H7 (cell line): Measurements from ENCODE around the gene WDR4. TPM values are rescaled to one million over a fixed set of nuclear protein-coding genes. Genes with fewer than 3 reads are reported as not detected.
A peak's percentile ranks its signal among the peaks of the same experiment; 100 is the strongest.
"Not testable (repeated sequence)": the region's sequence is repeated elsewhere in the genome, so short reads cannot be mapped to it uniquely, and the experiment has no call there.

Experiments used
- DNase-seq: peaks from one replicate; pipeline ENCODE4 v3.0.0; 2012
- H3K27me3 ChIP-seq: 2 replicates; pipeline ENCODE4 v1.6.0; 2011; ENCODE audit warnings: mild to moderate bottlenecking, low read length; ENCODE audit not compliant: control insufficient read depth, insufficient read depth
- H3K36me3 ChIP-seq: replicated peaks from 2 replicates; pipeline ENCODE4 v1.5.1; 2011; ENCODE audit warnings: low read length; ENCODE audit not compliant: control insufficient read depth, insufficient read depth
- H3K4me3 ChIP-seq: 2 replicates; pipeline ENCODE4 v1.5.1; 2011; ENCODE audit warnings: low read depth, mild to moderate bottlenecking, control low read depth, low read length, moderate library complexity; ENCODE audit not compliant: insufficient read depth
- total RNA-seq: library from RNA; depleted of rRNA; stranded (reverse); fragments of >200 nt; shearing (Covaris generic); gene quantifications from 2 replicates; pipeline ENCODE4 v1.2.3, GENCODE V29; 2014

WDR4 gene
- total RNA-seq, 1 experiment from 2014 or later = 15.3 TPM

DNA sequence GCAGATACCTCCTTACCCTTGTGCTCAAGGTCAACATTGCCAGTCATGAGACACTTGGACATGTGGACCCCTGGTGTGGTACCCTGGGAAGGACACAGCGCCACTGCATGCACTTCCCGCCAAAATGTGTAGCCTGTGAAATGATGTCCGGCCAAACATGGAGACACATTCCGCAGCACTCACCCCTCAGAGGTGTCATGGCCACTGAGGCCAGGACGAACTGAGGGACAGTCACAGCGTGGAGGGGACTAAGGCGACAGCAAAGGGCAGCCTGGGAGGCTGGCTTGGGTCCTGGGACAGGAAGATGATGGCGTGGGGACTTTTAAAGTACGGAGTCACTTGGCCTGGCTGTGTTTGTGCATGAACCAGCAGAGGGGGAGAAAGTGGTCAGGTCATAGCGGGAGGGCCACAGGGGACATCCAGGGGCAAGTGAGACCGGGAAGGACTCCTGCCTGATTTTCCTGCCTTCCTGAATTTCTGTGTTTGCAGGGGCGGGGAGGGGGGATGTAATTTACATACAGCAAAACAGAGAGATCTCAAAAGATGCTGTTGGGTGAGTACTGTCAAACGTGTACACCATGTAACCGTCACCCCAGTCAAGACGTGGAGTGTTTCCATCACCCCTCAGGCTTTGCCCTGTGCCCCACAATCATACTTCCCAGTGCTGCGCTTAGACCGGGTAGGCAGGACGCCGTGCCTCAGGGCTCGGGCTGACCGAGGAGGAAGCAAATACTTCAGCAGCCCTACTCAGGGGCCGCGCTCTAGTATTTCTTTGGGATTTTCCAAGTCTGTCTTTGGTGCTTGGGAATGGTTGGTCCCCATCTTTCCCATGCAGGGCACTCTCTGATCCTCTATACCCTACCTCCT is 45.2 kb downstream of the WDR4 start:
- Histone ChIP-seq H3K27me3 (no peaks in the 10 kb centered on the region; the same call in 1 of the 2 replicates), H3K36me3 (peaks cover 3% of the 10 kb centered on the region), H3K4me3 (no peak overlapping the region)
- DNase-seq = peak; percentile 37

DNA sequence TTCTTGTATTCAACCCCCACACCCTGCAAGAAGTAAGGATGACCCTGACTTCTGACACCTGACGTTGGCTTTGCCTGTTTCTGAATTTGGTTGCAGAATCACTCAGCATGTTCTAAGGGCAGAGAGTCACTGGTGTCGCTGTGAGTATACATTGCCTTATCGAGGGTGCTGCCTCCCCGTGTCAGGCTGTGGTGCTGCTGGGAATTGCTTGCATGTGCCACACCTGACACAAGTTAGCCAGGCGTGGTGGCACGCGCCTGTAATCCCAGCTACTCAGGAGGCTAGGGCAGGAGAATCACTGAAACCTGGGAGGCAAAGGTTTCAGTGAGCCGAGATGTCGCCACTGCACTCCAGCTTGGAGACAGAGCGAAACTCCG is 45.9 kb downstream of the WDR4 start:
- peak; percentile 65 for DNase-seq

DNA sequence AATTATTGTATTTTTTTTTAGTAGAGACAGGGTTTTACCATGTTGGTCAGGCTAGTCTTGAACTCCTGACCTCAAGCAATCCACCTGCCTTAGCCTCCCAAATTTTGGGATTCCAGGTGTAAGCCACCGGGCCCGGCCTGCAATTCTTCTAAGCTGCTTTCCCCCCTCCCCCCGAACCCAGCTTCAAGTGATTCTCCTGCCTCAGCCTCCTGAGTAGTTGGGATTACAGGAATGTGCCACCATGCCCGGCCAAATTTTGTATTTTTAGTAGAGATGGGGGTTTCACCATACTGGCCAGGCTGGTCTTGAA is 47.1 kb downstream of the WDR4 start:
- DNase-seq, H3K4me3 ChIP-seq, H3K27me3 ChIP-seq, H3K36me3 ChIP-seq: not testable (repeated sequence)

More for the DNA sequence above, 45.9 kb downstream of the WDR4 start:
- Histone ChIP-seq H3K27me3 (no peaks in the 10 kb centered on the region; the same call in 1 of the 2 replicates), H3K4me3 (no peak overlapping the region), H3K36me3 (no peaks in the 10 kb centered on the region)

DNA sequence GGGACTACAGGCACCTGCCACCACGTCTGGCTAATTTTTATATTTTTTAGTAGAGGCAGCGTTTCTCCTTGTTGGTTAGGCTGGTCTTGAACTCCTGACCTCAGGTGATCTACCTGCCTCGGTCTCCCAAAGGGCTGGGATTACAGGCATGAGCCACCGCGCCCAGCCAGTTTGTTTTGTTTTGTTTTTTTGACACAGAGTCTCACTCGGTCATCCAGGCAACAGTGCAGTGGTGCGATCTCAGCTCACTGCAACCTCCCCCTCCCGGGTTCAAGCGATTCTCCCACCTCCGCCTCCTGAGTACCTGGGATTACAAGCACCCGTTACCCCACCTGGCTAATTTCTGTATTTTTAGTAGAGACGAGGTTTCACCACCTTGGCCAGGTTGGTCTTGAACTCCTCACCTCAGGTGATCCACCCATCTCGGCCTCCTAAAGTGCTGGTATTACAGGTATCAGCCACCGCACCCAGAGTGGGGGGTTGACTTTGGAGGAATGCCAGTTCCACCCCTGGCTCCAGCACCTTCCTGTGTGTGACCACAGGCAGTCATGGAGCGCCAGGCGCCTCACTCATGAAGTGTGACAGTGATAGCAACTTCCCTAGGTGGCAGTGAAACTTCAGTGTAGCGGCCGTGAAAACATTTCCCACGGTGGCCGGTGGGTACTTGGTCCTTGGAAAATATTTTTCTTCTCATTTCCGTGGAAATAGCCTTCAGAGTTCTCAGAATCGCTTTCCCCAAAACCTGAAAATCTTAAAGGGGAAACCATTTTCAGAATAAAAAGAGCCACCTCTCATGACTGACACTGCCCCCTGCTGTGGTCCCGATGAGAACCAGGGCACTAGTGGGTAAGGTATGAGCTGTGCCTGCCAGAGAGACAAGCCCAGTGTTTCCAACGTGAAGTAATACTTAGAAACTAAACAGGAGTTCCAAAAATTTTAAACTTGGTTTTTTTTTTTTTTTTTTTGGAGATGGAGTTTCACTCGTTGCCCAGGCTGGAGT is 48.6 kb downstream of the WDR4 start:
- Histone ChIP-seq H3K36me3 (no peaks in the 10 kb centered on the region), H3K4me3 (no peak overlapping the region)
- DNase-seq = no peak

DNA sequence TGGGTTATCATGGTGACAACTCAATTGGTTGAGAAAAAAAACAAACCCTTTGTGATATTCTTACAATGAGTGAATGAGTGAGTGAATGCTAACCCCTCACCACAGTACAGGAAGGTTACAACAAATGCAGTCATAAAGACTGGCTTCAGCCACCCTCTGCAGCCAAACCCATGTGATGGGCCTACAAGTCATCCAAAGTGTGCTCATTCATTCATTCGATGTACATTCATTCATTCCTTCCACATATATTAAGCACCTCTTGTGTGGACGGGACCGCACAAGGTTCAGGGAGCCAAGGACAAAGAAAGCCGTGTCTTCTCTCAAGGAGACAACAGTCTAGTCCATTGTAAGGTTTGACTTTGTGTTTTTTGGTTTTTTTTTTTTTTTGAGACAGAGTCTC is 49.4 kb downstream of the WDR4 start:
- Histone ChIP-seq H3K27me3 (no peaks in the 10 kb centered on the region; the same call in 1 of the 2 replicates), H3K36me3 (no peaks in the 10 kb centered on the region), H3K4me3 (no peak overlapping the region)
- DNase-seq = no peak

More for the DNA sequence above, 48.6 kb downstream of the WDR4 start:
- H3K27me3 ChIP-seq = no peaks in the 10 kb centered on the region; the same call in 1 of the 2 replicates

DNA sequence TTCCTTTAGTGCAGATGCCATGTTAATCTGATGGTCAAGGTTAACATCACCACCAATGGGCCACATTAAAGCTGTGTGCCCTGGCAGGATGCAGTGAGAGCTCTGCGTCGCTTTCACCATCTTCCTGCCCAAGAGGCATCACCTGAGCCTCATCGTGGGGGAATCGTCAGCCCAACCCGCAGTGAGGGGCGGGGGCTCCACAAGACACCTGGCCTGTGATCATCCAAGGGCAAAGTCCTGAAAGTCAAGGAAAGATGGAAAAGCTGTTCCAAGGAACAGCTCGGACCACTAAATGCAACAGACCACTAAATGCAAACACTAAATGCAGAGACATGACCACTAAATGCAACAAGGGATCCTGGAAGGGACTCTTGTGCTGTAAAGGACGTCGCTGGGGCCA is 49.9 kb downstream of the WDR4 start:
- H3K4me3 ChIP-seq = no peak overlapping the region
- no peaks in the 10 kb centered on the region; the same call in 1 of the 2 replicates for H3K27me3 ChIP-seq
- H3K36me3 ChIP-seq = no peaks in the 10 kb centered on the region
- DNase-seq = no peak

DNA sequence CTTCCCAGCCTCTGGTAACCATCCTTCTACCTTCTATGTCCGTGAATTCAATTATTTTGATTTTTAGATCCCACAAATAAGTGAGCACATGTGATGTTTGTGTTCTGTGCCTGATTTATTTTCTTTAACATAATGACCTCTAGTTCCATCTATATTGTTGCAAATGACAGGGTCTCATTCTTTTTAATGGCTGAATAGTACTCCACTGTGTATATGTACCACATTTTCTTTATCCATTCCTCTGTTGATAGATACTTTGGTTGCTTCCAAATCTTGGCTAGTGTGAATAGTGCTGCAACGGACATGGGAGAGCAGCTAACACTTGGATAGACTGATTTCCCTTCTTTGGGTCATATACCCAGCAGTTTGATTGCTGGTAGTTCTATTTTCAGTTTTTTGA is 51.8 kb downstream of the WDR4 start:
- H3K27me3 ChIP-seq = no peaks in the 10 kb centered on the region
- no peaks in the 10 kb centered on the region for H3K36me3 ChIP-seq
- no peak for DNase-seq
- no peak overlapping the region for H3K4me3 ChIP-seq

DNA sequence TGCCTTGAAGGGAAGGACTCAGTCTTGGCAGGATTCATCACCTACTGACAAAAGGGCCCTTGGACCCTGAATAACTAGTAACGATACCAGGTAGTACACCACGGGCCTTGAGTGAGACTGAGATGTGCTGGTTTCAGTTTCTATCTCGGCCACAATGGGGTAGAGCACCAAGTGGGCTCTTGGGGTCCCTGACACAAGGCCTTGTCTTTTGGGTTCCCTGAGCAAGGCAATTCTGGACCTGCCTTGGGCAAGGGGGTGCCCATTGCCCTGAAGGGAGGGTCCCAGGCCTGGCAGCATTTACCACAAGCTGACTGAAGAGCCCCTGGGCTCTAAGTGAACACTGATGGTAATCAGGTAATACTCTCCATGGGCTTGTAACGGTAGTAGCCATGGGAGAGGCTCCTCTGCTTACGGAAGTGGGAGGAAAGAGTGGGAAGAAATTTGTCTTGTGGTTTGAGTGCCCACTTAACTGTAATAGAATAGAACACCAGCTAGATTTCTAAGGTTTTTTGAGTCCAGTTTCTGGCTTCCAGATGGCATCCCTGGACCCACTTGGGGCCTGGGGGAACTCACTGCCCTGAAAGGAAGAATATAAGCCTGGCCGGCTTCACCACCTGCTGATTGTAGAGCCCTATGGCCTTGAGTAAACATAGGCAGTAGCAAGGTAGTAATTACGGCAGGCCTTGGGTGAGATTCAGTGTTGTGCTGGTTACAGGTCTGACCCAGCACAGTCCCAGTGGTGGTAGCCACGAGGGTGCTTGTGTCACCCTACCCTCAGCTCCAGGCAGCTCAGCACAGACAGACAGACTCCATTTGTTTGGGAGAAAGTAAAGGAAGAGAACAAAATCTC is 58.5 kb downstream of the WDR4 start:
- DNase-seq = no peak
- H3K4me3 ChIP-seq = no peak overlapping the region
- no peaks in the 10 kb centered on the region for H3K27me3 ChIP-seq
- no peaks in the 10 kb centered on the region for H3K36me3 ChIP-seq

DNA sequence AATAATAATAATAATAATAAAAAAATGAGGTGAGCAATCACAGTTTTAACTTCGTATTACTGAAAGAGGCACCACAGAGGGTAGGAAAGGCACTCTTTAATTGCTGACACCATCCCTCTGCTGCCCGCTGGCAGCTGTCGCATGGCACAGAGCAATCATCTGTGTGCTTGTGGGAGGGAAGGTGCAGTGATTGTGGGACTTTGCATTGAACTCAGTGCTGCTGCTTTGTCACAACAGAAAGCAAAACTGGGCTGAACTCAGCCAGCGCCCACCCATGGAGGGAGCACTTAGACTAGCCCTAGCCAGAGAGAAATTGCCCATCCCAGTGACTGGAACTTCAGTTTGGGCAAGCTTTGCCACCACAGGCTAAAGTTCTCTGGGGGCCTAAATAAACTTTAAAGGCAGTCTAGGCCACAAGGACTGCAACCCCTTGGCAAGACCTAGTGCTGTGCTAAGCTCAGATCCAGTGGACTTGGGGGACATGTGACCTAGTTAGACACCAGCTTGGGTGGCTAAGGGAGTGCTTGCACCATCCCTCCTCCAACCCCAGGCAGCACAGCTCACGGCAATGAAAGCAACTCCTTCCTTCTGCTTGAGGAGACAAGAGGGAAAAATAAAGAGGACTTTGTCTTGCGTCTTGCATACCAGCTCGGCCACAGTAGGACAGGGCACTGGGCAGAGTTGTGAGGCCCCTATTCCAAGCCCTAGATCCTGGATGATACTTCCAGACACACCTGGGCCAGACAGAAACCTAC is 59.3 kb downstream of the WDR4 start:
- no peak for DNase-seq
- Histone ChIP-seq H3K27me3 (no peaks in the 10 kb centered on the region), H3K4me3 (no peak overlapping the region), H3K36me3 (no peaks in the 10 kb centered on the region)

DNA sequence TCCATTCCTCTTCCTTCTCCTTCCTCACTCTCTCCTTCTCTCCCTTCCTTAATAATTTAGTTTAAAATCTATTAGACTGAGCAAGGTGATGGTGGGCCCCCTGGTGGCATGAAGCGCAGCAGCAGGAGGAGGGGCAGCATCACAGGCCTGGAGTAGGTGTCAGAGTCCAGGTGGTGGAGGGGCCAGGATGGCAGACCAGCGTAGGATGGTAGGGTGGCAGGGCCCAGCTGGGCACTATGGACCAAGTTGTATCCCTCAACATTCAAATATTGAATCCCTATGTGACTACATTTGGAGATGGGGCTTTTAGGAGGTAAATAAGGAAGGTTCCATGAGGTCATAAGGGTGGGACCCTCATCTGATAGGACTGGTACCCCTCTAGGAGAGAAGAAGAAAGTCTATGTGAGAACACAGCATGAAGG is 61.0 kb downstream of the WDR4 start:
- DNase-seq = peak; percentile 71
- Histone ChIP-seq H3K36me3 (no peaks in the 10 kb centered on the region), H3K4me3 (no peak overlapping the region), H3K27me3 (no peaks in the 10 kb centered on the region)

DNA sequence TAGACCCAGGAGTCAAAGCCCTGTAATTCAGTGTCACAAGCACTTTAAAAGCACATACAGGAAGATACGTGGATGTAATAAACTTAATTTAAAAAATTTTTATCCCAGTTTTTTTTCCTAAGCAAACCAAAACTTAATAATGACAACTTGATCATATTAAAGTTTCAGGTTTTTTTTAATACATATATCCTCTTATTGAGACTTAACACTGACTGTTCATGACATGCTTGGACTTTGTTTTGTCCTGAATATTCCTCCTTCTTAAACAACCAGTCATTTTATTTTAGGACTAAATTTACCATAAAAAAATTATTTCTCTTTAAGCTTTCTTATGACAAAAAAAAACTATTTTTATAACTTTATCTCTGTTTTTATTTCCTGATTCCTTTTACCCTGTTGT is 64.1 kb downstream of the WDR4 start:
- Histone ChIP-seq H3K27me3 (no peaks in the 10 kb centered on the region), H3K4me3 (no peak overlapping the region), H3K36me3 (no peaks in the 10 kb centered on the region)
- DNase-seq = no peak

DNA sequence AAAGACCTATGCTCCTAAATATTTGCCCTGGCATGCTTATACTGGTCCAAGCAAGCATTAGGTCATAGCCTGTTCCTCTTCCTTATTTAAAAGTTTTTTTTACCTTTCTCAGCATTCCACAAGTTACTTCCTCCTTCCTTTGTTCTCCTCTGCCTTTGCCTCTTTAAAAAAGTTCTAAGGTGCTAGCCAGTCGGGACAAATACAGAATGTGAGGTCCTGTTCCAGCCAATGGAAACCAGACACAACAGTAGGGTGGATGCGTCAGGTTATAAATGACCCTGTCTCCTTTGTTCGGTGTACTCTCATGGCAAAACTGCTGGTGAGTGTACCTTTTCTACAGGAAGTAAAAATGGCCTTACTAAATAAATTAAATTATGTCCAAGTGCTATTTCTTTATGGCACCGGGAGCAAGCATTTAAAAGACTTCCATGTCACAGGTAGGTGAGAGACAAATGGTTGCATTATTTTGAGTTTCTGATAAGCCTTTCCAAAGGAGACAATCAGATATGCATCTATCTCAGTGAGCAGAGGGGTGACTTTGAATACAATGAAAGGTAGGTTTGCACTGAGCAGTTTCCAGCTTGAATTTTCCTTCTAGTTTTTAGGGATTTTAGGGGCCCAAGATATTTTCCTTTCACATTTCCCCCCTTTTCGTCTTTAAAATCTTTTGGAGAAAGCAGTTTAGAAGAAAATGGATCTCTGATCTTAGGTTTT is 66.7 kb downstream of the WDR4 start:
- H3K27me3 ChIP-seq, H3K4me3 ChIP-seq, DNase-seq, H3K36me3 ChIP-seq: not testable (repeated sequence)

DNA sequence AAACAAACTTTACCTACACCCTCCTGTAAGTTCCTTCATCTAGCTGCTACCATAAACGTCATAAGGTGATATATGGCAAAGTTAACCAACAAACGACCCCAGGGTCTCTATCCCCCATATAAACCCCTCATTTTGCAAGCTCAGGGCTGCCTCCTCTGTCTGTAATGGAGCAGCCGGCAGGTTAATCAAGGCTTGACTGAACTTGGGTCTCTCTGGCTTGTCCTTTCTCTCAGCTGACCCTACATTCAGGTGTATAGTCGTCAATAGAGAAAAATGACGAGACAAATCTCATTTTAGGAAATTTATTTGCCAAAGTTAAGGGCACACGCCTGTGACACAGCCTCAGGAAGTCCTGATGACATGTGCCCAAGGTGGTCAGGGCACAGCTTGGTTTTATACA is 67.4 kb downstream of the WDR4 start:
- no peaks in the 10 kb centered on the region for H3K27me3 ChIP-seq
- DNase-seq = no peak
- H3K36me3 ChIP-seq = no peaks in the 10 kb centered on the region
- H3K4me3 ChIP-seq = no peak overlapping the region
